NCI-H526 treated with DMSO at 0.1 percent for 48 hours (cell line): ENCODE data around the gene MMP23B.
"Not testable (repeated sequence)": the region's sequence is repeated elsewhere in the genome, so short reads cannot be mapped to it uniquely, and the experiment has no call there.

Source experiments
- DNase-seq: peaks from one replicate; lab custom pipeline; 2025; lab: John Stamatoyannopoulos, UW

The MMP23B gene

GRCh38 chr1:1666526-1666925 is 34.6 kb downstream of the MMP23B start:
- DNase-seq: no peak

GRCh38 chr1:1669468-1670440 is 37.8 kb downstream of the MMP23B start:
- no peak for DNase-seq

GRCh38 chr1:1670866-1671265 is 38.9 kb downstream of the MMP23B start:
- DNase-seq: no peak

GRCh38 chr1:1671365-1672119 is 39.6 kb downstream of the MMP23B start:
- DNase-seq: no peak

GRCh38 chr1:1672181-1672965 is 40.4 kb downstream of the MMP23B start:
- DNase-seq: no peak

GRCh38 chr1:1674806-1675205 is 42.8 kb downstream of the MMP23B start:
- DNase-seq: not testable (repeated sequence)

GRCh38 chr1:1675218-1675617 is 43.2 kb downstream of the MMP23B start:
- not testable (repeated sequence) for DNase-seq

- DNase-seq: not testable (repeated sequence)
These were observed 44.1 kb downstream of the MMP23B start for GRCh38 chr1:1676087-1676486.

GRCh38 chr1:1677718-1678580 is 46.0 kb downstream of the MMP23B start:
- DNase-seq: no peak

- no peak for DNase-seq
These were observed 46.8 kb downstream of the MMP23B start for GRCh38 chr1:1678581-1679380.

GRCh38 chr1:1680031-1680911 is 48.3 kb downstream of the MMP23B start:
- no peak for DNase-seq

- DNase-seq: no peak
These were observed 48.9 kb downstream of the MMP23B start for GRCh38 chr1:1680912-1681273.

GRCh38 chr1:1683104-1683905 is 51.3 kb downstream of the MMP23B start:
- no peak for DNase-seq
